OCI-LY7 (cell line): ENCODE measurements around the gene VPS13D. TPM values are rescaled to one million over a fixed set of nuclear protein-coding genes. Genes with fewer than 3 reads are reported as not detected.

ENCODE experiments used
- BruUV-seq: library from RNA; stranded (reverse); fragments of 400-500 nt; replicated peaks from 2 replicates; lab custom pipeline; 2021; lab: Mats Ljungman, UMichigan
- CTCF ChIA-PET: fragments of 300-600 bp; sonication (Branson Sonifier 250); formaldehyde crosslinking; loops from one replicate; lab custom pipeline; 2022; ENCODE audit warnings: antibody characterized with exemption; ENCODE audit not compliant: unreplicated experiment; lab: Charles Lee
- POLR2A ChIA-PET: fragments of 300-600 bp; sonication (Branson Sonifier 250); formaldehyde crosslinking; loops from one replicate; lab custom pipeline; 2022; ENCODE audit warnings: antibody characterized with exemption; lab: Charles Lee
- DNase-seq: peaks from one replicate; pipeline ENCODE4 v3.0.0-alpha.2; 2015; ENCODE audit warnings: low spot score
- H2AFZ ChIP-seq: fragments of 200-600 bp; sonication (generic), shearing (Covaris generic); 2 replicates; pipeline ENCODE4 v1.6.1; 2014; ENCODE audit warnings: mild to moderate bottlenecking, antibody characterized with exemption, low read length, moderate library complexity
- H3K27ac ChIP-seq: fragments of 200-600 bp; sonication (generic); 2 replicates; pipeline ENCODE4 v1.5.1; 2014; ENCODE audit warnings: mixed run types, low read depth, mild to moderate bottlenecking, moderate library complexity, low read length, inconsistent platforms; ENCODE audit not compliant: poor library complexity, severe bottlenecking
- H3K36me3 ChIP-seq: fragments of 200-600 bp; sonication (generic); 2 replicates; pipeline ENCODE4 v1.6.1; 2014; ENCODE audit warnings: mild to moderate bottlenecking, antibody characterized with exemption, low read length, moderate library complexity, mixed read lengths; ENCODE audit not compliant: insufficient read depth
- H3K4me1 ChIP-seq: fragments of 200-600 bp; sonication (generic); 2 replicates; pipeline ENCODE4 v1.5.1; 2014; ENCODE audit warnings: mild to moderate bottlenecking, low read length; ENCODE audit not compliant: insufficient read depth, poor library complexity, severe bottlenecking
- H3K4me2 ChIP-seq: fragments of 200-600 bp; sonication (generic); 2 replicates; pipeline ENCODE4 v1.6.1; 2014; ENCODE audit warnings: mild to moderate bottlenecking, low read length
- H3K4me3 ChIP-seq: fragments of 200-600 bp; sonication (generic); 2 replicates; pipeline ENCODE4 v1.5.1; 2014; ENCODE audit warnings: mild to moderate bottlenecking, low read depth, low read length; ENCODE audit not compliant: poor library complexity, severe bottlenecking
- H3K79me2 ChIP-seq: fragments of 200-600 bp; sonication (generic); 2 replicates; pipeline ENCODE4 v1.6.1; 2016; ENCODE audit warnings: low read depth, mild to moderate bottlenecking, low read length, moderate library complexity, mixed read lengths; ENCODE audit not compliant: insufficient read depth
- H3K9me2 ChIP-seq: fragments of 200-600 bp; sonication (generic); 2 replicates; pipeline ENCODE4 v1.6.1; 2016; ENCODE audit warnings: mild to moderate bottlenecking, low read length, mixed read lengths; ENCODE audit not compliant: insufficient read depth
- H3K9me3 ChIP-seq: fragments of 200-600 bp; sonication (generic); 2 replicates; pipeline ENCODE4 v1.6.1; 2014; ENCODE audit warnings: mild to moderate bottlenecking, mixed run types, low read length, mixed read lengths
- H4K20me1 ChIP-seq: fragments of 200-600 bp; sonication (generic); 2 replicates; pipeline ENCODE4 v1.6.1; 2014; ENCODE audit warnings: mild to moderate bottlenecking, antibody characterized with exemption, low read length, moderate library complexity, mixed read lengths; ENCODE audit not compliant: insufficient read depth
- EZH2phosphoT487 ChIP-seq: fragments of 200-600 bp; sonication (generic); IDR thresholded peaks from 2 replicates; pipeline ENCODE4 v1.6.1; 2018; ENCODE audit warnings: low read depth, borderline replicate concordance, mild to moderate bottlenecking, mixed run types, antibody characterized with exemption, low read length, moderate library complexity, mixed read lengths
- intact Hi-C: fragments of 100-400 bp; cut with micrococcal nuclease; formaldehyde crosslinking; loops from one replicate; pipeline ENCODE4 v1.10.0; 2022; ENCODE audit not compliant: unreplicated experiment
- total RNA-seq, 2 experiments: library from RNA; depleted of rRNA in 1 of 2; stranded (reverse); fragments of >200 nt in 1 of 2; shearing (Covaris generic) in 1 of 2; gene quantifications; 2 replicates each; pipeline ENCODE4 v1.2.3, GENCODE V29; 2014 to 2022
- TF ChIP-seq, protein P1 (sequence below): fragments of 200-600 bp; sonication (generic); conservative IDR thresholded peaks from 2 replicates; pipeline ENCODE4 v1.5.1; 2014; ENCODE audit warnings: mild to moderate bottlenecking, antibody characterized with exemption, low read length, moderate library complexity, mixed read lengths

Gene VPS13D
- total RNA-seq, 2 experiments from 2014 or later, result 23.9 to 39.2 TPM

DNA sequence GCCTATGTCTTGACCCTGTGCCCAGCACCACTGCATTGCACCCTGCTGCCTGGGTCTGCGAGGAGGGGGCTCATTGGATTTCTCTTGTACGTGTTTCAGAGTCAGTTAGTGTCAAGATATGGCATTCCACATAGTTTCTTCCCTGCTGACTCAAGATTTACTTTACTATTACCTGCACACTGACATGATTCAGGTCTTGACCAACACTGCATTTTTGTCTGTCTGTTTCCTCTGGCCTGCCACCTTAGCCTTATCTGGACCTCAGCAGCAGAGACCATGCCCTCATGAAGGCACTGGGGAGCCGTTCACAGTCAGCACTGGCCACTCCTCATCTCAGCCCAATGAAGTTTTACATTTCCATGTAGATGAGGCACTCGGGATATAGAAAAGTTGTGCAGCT is 232.8 kb downstream of the VPS13D start:
- H3K4me3 ChIP-seq, result no peak overlapping the region
- H2AFZ ChIP-seq, result no peak overlapping the region
- H4K20me1 ChIP-seq, result no peaks in the 10 kb centered on the region
- H3K4me2 ChIP-seq, result no peak overlapping the region
- intact Hi-C loops, result no loop called here
- no peaks in the 10 kb centered on the region for H3K9me2 ChIP-seq
- POLR2A ChIA-PET, result interaction anchor here (1.1 kb wide), 1 partner anchor 161 kb away, joined by 4 read pairs; no protein-coding TSS in a partner anchor
- no peaks in the 10 kb centered on the region for H3K4me1 ChIP-seq
- BruUV-seq, result no TSS peak
- no peak for TF ChIP-seq EZH2phosphoT487
- TF ChIP-seq, protein P1, sequence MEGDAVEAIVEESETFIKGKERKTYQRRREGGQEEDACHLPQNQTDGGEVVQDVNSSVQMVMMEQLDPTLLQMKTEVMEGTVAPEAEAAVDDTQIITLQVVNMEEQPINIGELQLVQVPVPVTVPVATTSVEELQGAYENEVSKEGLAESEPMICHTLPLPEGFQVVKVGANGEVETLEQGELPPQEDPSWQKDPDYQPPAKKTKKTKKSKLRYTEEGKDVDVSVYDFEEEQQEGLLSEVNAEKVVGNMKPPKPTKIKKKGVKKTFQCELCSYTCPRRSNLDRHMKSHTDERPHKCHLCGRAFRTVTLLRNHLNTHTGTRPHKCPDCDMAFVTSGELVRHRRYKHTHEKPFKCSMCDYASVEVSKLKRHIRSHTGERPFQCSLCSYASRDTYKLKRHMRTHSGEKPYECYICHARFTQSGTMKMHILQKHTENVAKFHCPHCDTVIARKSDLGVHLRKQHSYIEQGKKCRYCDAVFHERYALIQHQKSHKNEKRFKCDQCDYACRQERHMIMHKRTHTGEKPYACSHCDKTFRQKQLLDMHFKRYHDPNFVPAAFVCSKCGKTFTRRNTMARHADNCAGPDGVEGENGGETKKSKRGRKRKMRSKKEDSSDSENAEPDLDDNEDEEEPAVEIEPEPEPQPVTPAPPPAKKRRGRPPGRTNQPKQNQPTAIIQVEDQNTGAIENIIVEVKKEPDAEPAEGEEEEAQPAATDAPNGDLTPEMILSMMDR, result no peak
- DNase-seq, result no peak
- CTCF ChIA-PET, result no interaction called here
- no peaks in the 10 kb centered on the region for H3K79me2 ChIP-seq
- H3K36me3 ChIP-seq, result peaks cover 10% of the 10 kb centered on the region; the same call in 1 of the 2 replicates
- no peaks in the 10 kb centered on the region for H3K9me3 ChIP-seq
- H3K27ac ChIP-seq, result no peak overlapping the region

GRCh38 chr1:12464045-12464461 is 234.2 kb downstream of the VPS13D start:
- TF ChIP-seq EZH2phosphoT487, result no peak
- TF ChIP-seq, protein P1, result no peak
- POLR2A ChIA-PET, result interaction anchor here (0.6 kb wide), 1 partner anchor 136 kb away, joined by 6 read pairs; no protein-coding TSS in a partner anchor
- BruUV-seq, result no TSS peak
- DNase-seq, result no peak
- Histone ChIP-seq H2AFZ (no peak overlapping the region), H3K27ac (no peak overlapping the region), H3K4me3 (no peak overlapping the region), H3K9me3 (no peaks in the 10 kb centered on the region), H3K79me2 (no peaks in the 10 kb centered on the region), H4K20me1 (no peaks in the 10 kb centered on the region), H3K4me1 (no peaks in the 10 kb centered on the region), H3K9me2 (no peaks in the 10 kb centered on the region), H3K36me3 (peaks cover 10% of the 10 kb centered on the region; the same call in 1 of the 2 replicates), H3K4me2 (no peak overlapping the region)
- intact Hi-C loops, result no loop called here
- CTCF ChIA-PET, result no interaction called here

GRCh38 chr1:12464598-12465056 is 234.8 kb downstream of the VPS13D start:
- Histone ChIP-seq H3K27ac (no peak overlapping the region), H3K79me2 (no peaks in the 10 kb centered on the region), H4K20me1 (no peaks in the 10 kb centered on the region), H3K9me2 (no peaks in the 10 kb centered on the region), H3K4me2 (no peak overlapping the region), H3K9me3 (no peaks in the 10 kb centered on the region), H3K4me1 (no peaks in the 10 kb centered on the region), H3K4me3 (no peak overlapping the region), H2AFZ (no peak overlapping the region), H3K36me3 (peaks cover 10% of the 10 kb centered on the region; the same call in 1 of the 2 replicates)
- ChIA-PET CTCF (interaction anchor here (0.6 kb wide), 1 partner anchor 188 kb away, joined by 3 read pairs; no protein-coding TSS in a partner anchor), POLR2A (no interaction called here)
- no peak for DNase-seq
- intact Hi-C loops, result no loop called here
- BruUV-seq, result no TSS peak
- TF ChIP-seq, protein P1, result no peak
- TF ChIP-seq EZH2phosphoT487, result no peak
